GM12801 (cell line): Measurements from ENCODE around the gene ADGRG3.

Source experiments
- TF ChIP-seq, protein P1 (sequence below): IDR thresholded peaks from one replicate; pipeline ENCODE4 v1.5.1; 2011; ENCODE audit warnings: control low read depth; ENCODE audit not compliant: insufficient read length; ENCODE audit errors: extremely low read depth

ADGRG3 gene

DNA sequence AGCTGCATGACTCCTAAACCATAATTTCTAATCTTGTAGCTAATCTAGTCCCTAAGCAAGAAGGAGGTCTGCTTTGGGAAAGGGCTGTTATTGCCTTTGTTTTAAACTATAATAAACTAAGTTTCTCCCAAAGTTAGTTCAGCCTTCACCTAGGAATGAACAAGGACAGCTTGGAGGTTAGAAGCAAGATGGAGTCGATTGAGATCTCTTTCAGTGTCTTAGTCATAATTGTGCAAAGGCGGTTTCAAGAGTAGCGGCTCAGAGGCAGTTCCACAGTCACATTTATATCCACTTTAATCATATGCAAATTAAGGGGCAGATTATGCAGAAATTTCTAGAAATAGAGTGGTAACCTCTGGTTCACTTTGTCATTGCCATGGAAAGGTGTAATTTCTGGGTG, 43.9 kb downstream of the ADGRG3 start:
- TF ChIP-seq, protein P1, sequence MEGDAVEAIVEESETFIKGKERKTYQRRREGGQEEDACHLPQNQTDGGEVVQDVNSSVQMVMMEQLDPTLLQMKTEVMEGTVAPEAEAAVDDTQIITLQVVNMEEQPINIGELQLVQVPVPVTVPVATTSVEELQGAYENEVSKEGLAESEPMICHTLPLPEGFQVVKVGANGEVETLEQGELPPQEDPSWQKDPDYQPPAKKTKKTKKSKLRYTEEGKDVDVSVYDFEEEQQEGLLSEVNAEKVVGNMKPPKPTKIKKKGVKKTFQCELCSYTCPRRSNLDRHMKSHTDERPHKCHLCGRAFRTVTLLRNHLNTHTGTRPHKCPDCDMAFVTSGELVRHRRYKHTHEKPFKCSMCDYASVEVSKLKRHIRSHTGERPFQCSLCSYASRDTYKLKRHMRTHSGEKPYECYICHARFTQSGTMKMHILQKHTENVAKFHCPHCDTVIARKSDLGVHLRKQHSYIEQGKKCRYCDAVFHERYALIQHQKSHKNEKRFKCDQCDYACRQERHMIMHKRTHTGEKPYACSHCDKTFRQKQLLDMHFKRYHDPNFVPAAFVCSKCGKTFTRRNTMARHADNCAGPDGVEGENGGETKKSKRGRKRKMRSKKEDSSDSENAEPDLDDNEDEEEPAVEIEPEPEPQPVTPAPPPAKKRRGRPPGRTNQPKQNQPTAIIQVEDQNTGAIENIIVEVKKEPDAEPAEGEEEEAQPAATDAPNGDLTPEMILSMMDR: no peak

DNA sequence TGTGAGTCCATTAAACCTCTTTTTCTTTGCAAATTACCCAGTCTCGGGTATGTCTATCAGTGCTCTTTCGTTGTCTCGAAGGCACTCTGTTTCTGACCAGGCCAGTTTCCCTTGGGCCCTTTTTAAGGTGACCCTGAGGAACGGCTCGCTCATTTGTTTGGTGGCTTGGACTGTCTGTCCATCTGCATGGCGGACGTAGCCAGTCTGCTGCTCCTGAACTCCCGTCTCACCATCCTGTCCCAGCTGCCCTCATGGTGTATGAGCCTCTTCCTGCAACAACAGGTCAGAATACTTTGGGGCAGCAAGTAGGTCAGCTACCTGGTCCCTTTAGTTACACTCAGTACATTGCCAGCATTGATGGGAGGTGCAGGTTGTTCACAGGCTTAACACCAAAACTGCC, 45.5 kb downstream of the ADGRG3 start:
- TF ChIP-seq, protein P1: no peak

DNA sequence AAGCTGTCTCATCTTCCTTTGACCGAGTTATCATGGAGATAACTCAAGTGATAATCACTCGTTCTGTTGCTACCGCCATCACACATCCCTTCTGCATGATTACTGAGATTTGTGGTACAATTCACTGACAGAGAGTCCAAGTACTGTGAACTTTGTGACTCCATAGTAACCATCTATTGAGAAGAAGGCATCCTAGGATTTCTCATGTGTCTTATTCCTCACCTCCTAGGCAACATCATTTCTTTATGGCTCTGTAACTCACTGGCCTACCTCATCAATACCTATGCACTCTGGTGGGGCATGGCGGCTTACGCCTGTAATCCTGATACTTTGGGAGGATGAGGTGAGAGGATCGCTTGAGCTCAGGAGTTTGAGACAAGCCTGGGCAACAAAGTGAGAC, 45.9 kb downstream of the ADGRG3 start:
- TF ChIP-seq, protein P1: no peak

DNA sequence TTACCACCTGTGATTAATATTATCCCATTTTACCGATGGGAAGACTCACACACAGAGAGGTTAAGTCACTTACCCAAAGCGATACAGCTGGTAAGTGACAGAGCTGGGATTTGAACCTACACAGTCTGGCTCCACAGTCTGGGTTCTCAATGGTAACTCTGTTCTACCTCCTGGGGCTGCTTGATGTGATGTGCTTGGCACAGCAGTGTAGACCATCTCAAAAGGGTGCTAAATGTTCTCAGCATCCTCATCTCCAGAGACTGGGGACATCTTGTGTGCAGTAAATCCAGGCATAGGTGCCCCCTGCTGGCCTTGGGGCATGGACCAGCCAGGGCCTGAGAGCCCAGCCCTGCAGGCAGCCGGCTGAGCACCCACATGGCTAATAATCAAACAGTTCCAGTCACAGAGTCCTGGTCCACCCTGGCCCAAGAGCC, 52.1 kb downstream of the ADGRG3 start:
- TF ChIP-seq, protein P1: no peak

DNA sequence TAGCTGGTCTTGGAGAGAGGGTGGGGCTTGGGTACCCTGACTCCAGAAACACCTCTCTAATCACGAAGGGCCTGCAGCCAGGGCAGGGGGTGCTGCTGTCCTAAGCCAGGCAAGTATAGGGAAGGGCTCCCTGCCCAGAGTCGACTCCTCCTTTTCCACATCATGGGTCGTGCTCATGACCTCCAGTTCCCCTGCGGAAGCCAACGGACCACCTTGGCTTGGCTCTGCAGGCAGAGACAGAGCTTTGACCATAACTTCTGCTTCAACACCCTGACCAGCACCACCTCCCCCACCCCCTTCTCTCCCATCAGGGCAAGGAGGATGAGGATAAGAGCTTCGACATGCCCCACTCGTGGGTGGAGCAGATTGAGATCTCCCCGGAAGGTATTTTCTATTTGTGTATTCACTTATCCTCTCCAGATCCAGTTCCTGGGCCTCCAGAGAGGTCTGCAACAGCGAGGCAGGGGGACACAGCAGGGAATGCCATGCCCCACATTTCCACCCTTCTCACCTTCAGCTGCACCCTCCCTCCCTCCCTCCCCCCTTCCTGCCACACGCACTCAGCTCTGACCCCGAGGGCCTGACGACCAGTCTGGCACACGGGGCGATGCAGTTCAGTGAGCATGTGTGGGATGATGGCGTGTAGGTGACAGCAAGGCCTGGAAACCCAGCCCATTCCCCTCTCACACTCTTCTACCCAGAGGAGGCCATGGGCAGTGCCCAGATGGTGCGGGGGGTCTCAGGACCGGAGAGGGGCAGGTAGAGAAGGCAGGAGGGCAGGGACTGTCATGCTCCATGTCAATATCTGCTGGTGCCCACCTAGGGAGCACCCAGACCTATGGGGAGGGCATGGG, 53.5 kb downstream of the ADGRG3 start:
- TF ChIP-seq, protein P1: no peak

DNA sequence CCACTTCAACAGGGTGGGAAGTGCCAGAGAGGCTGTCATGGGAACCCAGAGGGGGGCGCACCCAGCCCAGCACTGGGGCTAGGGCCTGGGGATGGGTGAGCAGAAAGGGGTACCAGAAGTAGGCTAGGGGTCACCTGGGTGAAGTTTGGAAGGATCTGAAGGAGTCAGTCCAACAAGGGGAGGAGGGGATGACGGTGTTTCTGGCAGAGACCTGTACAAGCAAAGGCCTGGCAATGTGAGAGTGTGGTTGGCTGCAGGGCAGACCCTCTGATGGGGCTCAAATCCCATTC, 54.0 kb downstream of the ADGRG3 start:
- TF ChIP-seq, protein P1: no peak

DNA sequence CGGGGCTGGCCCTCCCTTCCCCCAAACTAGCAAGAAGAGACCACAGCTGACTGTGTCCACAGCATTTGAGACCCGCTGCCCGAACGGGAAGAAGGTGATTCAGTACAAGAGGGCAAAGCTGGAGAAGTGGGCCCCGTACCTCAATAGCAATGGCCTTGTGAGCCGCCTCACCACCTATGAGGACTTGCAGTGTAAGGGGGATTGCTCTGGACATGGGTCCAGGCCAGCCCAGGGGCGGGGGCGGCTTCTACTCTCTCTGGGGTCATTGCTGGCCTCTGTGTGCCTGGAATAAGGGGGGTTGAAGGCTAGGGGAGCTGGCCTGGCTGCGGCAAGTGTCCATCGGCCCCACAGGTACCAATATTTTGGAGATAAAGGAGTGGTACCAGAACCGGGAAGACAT, 54.5 kb downstream of the ADGRG3 start:
- TF ChIP-seq, protein P1: no peak
